ENCODE results near the gene SGK2.
"Not testable (repeated sequence)": the region's sequence is repeated elsewhere in the genome, so short reads cannot be mapped to it uniquely, and the experiment has no call there.

SGK2 gene

GRCh38 chr20:43564993-43565757 is 6.3 kb downstream of the SGK2 start:
- DNase-seq, result no peak

GRCh38 chr20:43565758-43566104 is 6.9 kb downstream of the SGK2 start:
- no peak for DNase-seq

- DNase-seq, result no peak
Measured at GRCh38 chr20:43567477-43567876, 8.7 kb downstream of the SGK2 start.

GRCh38 chr20:43568706-43569105 is 9.9 kb downstream of the SGK2 start:
- no peak for DNase-seq

- no peak for DNase-seq
Measured at GRCh38 chr20:43569282-43569681, 10.5 kb downstream of the SGK2 start.

- no peak for DNase-seq
Measured at GRCh38 chr20:43570496-43570895, 11.7 kb downstream of the SGK2 start.

GRCh38 chr20:43571310-43571709 is 12.5 kb downstream of the SGK2 start:
- no peak for DNase-seq

GRCh38 chr20:43571771-43572170 is 12.9 kb downstream of the SGK2 start:
- no peak for DNase-seq

- DNase-seq, result no peak
Measured at GRCh38 chr20:43572891-43573290, 14.1 kb downstream of the SGK2 start.

- DNase-seq, result no peak
Measured at GRCh38 chr20:43576108-43576507, 17.3 kb downstream of the SGK2 start.

GRCh38 chr20:43579861-43580793 is 21.3 kb downstream of the SGK2 start:
- no peak for DNase-seq

GRCh38 chr20:43583133-43583864 is 24.5 kb downstream of the SGK2 start:
- no peak for DNase-seq

- no peak for DNase-seq
Measured at GRCh38 chr20:43583982-43584432, 25.2 kb downstream of the SGK2 start.

- no peak for DNase-seq
Measured at GRCh38 chr20:43584448-43585136, 25.8 kb downstream of the SGK2 start.

GRCh38 chr20:43586641-43587040 is 27.8 kb downstream of the SGK2 start:
- DNase-seq, result no peak

GRCh38 chr20:43588526-43588925 is 29.7 kb downstream of the SGK2 start:
- DNase-seq, result not testable (repeated sequence)

- no peak for DNase-seq
Measured at GRCh38 chr20:43590036-43590391, 31.2 kb downstream of the SGK2 start.

GRCh38 chr20:43590392-43591303 is 31.8 kb downstream of the SGK2 start, which contains the start of gene IFT52:
IFT52 (plus strand) TSS chr20:43590937; CDS start chr20:43594699, 3,762 bp downstream.
- DNase-seq, result peak; percentile 88 to 91

- not testable (repeated sequence) for DNase-seq
Measured at GRCh38 chr20:43601960-43602359, 43.1 kb downstream of the SGK2 start.

GRCh38 chr20:43603124-43603523 is 44.3 kb downstream of the SGK2 start:
- no peak for DNase-seq

- DNase-seq, result no peak
Measured at GRCh38 chr20:43605715-43606114, 46.9 kb downstream of the SGK2 start.

All from activated T-cell treated with anti-CD3 and anti-CD28 coated beads, Interleukin-2, amount 50 U/mL, for 48 hours (primary cell).